K562 (cell line): ENCODE measurements around the gene CARD8.

ENCODE experiments used
- E2F4 ChIP-seq: sonication (generic); formaldehyde crosslinking; IDR thresholded peaks from 2 replicates; pipeline ENCODE4 v1.8.0; 2022; ENCODE audit warnings: mild to moderate bottlenecking, low read depth, missing genetic modification reagents
- ILF3 ChIP-seq: fragments of 450-650 bp; IDR thresholded peaks from 2 replicates; pipeline ENCODE4 v1.6.1; 2018; ENCODE audit warnings: antibody characterized with exemption, mild to moderate bottlenecking, moderate library complexity, borderline replicate concordance
- PHF21A ChIP-seq: fragments of 450-650 bp; IDR thresholded peaks from 2 replicates; pipeline ENCODE4 v1.6.1; 2017; ENCODE audit warnings: low read depth, borderline replicate concordance
- RAD21 ChIP-seq, 2 experiments: fragments of 250-450 bp in 1 of 2; fragments of 450-650 bp in 1 of 2; sonication (Bioruptor Pico) in 1 of 2; formaldehyde crosslinking in 1 of 2; IDR thresholded peaks in 1 of 2; conservative IDR thresholded peaks in 1 of 2; 2 replicates each; pipeline versions ENCODE4 v1.4.0 to v1.8.0; 2020 to 2022; ENCODE audit warnings: mild to moderate bottlenecking in 2 of 2, moderate library complexity in 1 of 2
- ZBTB9 ChIP-seq: fragments of 450-650 bp; formaldehyde crosslinking; IDR thresholded peaks from 2 replicates; pipeline ENCODE4 v1.4.0; 2020; ENCODE audit warnings: mild to moderate bottlenecking, moderate library complexity
- ZNF699 ChIP-seq: fragments of 250-450 bp; sonication (Bioruptor Pico); IDR thresholded peaks from 2 replicates; pipeline ENCODE4 v1.8.0; 2021; ENCODE audit warnings: mild to moderate bottlenecking, moderate library complexity; ENCODE audit not compliant: insufficient replicate concordance

- TF ChIP-seq ZNF699 (CRISPR knock-in tag), result no peak
- TF ChIP-seq RAD21 (CRISPR knock-in tag; conservative IDR thresholded peaks at IDR 0.05 in 1 of 2, IDR thresholded peaks at IDR 0.05 in 1 of 2), result no peak
- no peak for TF ChIP-seq ILF3
- no peak for TF ChIP-seq PHF21A
- no peak for TF ChIP-seq ZBTB9 (CRISPR knock-in tag)
- TF ChIP-seq E2F4, result no peak
These were observed 11.4 kb downstream of the CARD8 start for GRCh38 chr19:48244281-48244680.
